GM12878 (cell line): ENCODE results near the gene TSC2. TPM values are rescaled to one million over a fixed set of nuclear protein-coding genes. Genes with fewer than 3 reads are reported as not detected.

ENCODE experiments used
- ATAC-seq: fragments of 200-7000 bp; cut with Tn5 transposase; 3 replicates; pipeline ENCODE4 v1.9.1; 2020; ENCODE audit warnings: mild to moderate bottlenecking, moderate library complexity
- BruUV-seq: library from RNA; stranded (reverse); fragments of 400-500 nt; replicated peaks from 2 replicates; lab custom pipeline; 2021; lab: Mats Ljungman, UMichigan
- CTCF ChIA-PET: fragments of 300-600 bp; sonication (Branson Sonifier 250); formaldehyde crosslinking; extraction: SDS; loops from one replicate; lab custom pipeline; 2021; ENCODE audit warnings: inconsistent platforms; lab: Yijun Ruan, JAX
- POLR2A ChIA-PET: fragments of 350-600 bp; formaldehyde crosslinking; extraction: SDS; loops from one replicate; lab custom pipeline; 2021; ENCODE audit warnings: inconsistent platforms; lab: Charles Lee
- RAD21 ChIA-PET: fragments of 300-600 bp; sonication (Branson Sonifier 250); formaldehyde crosslinking; loops from one replicate; lab custom pipeline; 2023; ENCODE audit warnings: antibody characterized with exemption; ENCODE audit not compliant: unreplicated experiment; lab: Charles Lee
- SMC1A ChIA-PET: fragments of 300-600 bp; sonication (Branson Sonifier 250); formaldehyde crosslinking; loops from one replicate; lab custom pipeline; 2023; ENCODE audit not compliant: unreplicated experiment, uncharacterized antibody; lab: Charles Lee
- DNase-seq: peaks from one replicate; pipeline ENCODE4 v3.0.0-alpha.2; 2011; ENCODE audit warnings: low read depth, low spot score
- FAIRE-seq: peaks from 3 replicates; lab custom pipeline; 2011; peaks lifted over from hg19 to GRCh38; lab: Jason Lieb, UNC
- H2AFZ ChIP-seq: 2 replicates; pipeline ENCODE4 v1.6.0; 2011; ENCODE audit warnings: low read depth, low read length, control low read depth; ENCODE audit not compliant: control insufficient read depth
- H3K27ac ChIP-seq: 2 replicates; pipeline ENCODE4 v1.5.1; 2011; ENCODE audit warnings: control low read depth; ENCODE audit not compliant: control insufficient read depth, insufficient read depth
- H3K27me3 ChIP-seq, 2 experiments: replicated peaks in 1 of 2; 2 replicates each; pipeline versions ENCODE4 v1.6.0 to v1.6.1; 2011; ENCODE audit warnings: low read length in 1 of 2; ENCODE audit not compliant: control insufficient read depth in 2 of 2, insufficient read depth in 2 of 2
- H3K36me3 ChIP-seq, 2 experiments: 2 replicates each; pipeline ENCODE4 v1.5.1; 2011; ENCODE audit warnings: low read length in 1 of 2; ENCODE audit not compliant: control insufficient read depth in 2 of 2, insufficient read depth in 2 of 2
- H3K4me1 ChIP-seq: 2 replicates; pipeline ENCODE4 v1.6.1; 2011; ENCODE audit warnings: mild to moderate bottlenecking, low read length, moderate library complexity, mixed read lengths; ENCODE audit not compliant: control insufficient read depth, insufficient read depth
- H3K4me2 ChIP-seq: 2 replicates; pipeline ENCODE4 v1.6.0; 2011; ENCODE audit warnings: control low read depth; ENCODE audit not compliant: control insufficient read depth, insufficient read depth
- H3K4me3 ChIP-seq: fragments of 200-600 bp; sonication (generic); 2 replicates; pipeline ENCODE4 v1.5.1; 2016
- H3K79me2 ChIP-seq: 2 replicates; pipeline ENCODE4 v1.6.0; 2011; ENCODE audit warnings: low read length; ENCODE audit not compliant: control insufficient read depth, insufficient read depth
- H3K9ac ChIP-seq: 2 replicates; pipeline ENCODE4 v1.8.0; 2011; ENCODE audit warnings: low read length, control low read depth, mixed read lengths; ENCODE audit not compliant: control insufficient read depth, insufficient read depth
- H3K9me3 ChIP-seq: replicated peaks from 3 replicates; pipeline ENCODE4 v1.5.1; 2011; ENCODE audit warnings: mild to moderate bottlenecking, low read length; ENCODE audit not compliant: control insufficient read depth, insufficient read depth
- H4K20me1 ChIP-seq: 2 replicates; pipeline ENCODE4 v1.6.0; 2011; ENCODE audit not compliant: control insufficient read depth, insufficient read depth
- ASH2L ChIP-seq: fragments of 300-600, 200-600 bp; sonication (generic); IDR thresholded peaks from 2 replicates; pipeline ENCODE4 v1.6.1; 2017; ENCODE audit warnings: low read depth, mild to moderate bottlenecking, borderline replicate concordance
- ATF2 ChIP-seq: IDR thresholded peaks from 2 replicates; pipeline ENCODE4 v1.6.1; 2012; ENCODE audit warnings: low read length, inconsistent platforms
- FOS ChIP-seq: IDR thresholded peaks from 3 replicates; pipeline ENCODE4 v1.6.1; 2011; ENCODE audit warnings: borderline replicate concordance; ENCODE audit not compliant: insufficient read length; ENCODE audit errors: extremely low read depth
- HSF1 ChIP-seq: fragments of 150-350 bp; IDR thresholded peaks from 2 replicates; pipeline ENCODE4 v1.6.1; 2014; ENCODE audit warnings: mild to moderate bottlenecking, low read depth, low read length
- IRF3 ChIP-seq: fragments of 450-650 bp; IDR thresholded peaks from 2 replicates; pipeline ENCODE4 v1.6.1; 2014; ENCODE audit warnings: mild to moderate bottlenecking
- STAT3 ChIP-seq: IDR thresholded peaks from 2 replicates; pipeline ENCODE4 v1.6.1; 2011; ENCODE audit warnings: low read depth, low read length, improper control_type of control experiment
- TBL1XR1 ChIP-seq: IDR thresholded peaks from 2 replicates; pipeline ENCODE4 v1.6.1; 2012; ENCODE audit warnings: low read depth, low read length, improper control_type of control experiment
- ZNF24 ChIP-seq: fragments of 450-650 bp; IDR thresholded peaks from 2 replicates; pipeline ENCODE4 v1.6.1; 2017; ENCODE audit warnings: antibody characterized with exemption, mild to moderate bottlenecking
- WGBS: methylation state at CpG from one replicate; pipeline ENCODE4 v1.1.6; 2016; ENCODE audit warnings: low lambda C conversion rate; ENCODE audit not compliant: insufficient replicate concordance, insufficient coverage; ENCODE audit errors: missing lambda C conversion rate; 5-methylcytosine and 5-hydroxymethylcytosine counted together
- in situ Hi-C: fragments of 300-500 bp; cut with MboI; formaldehyde crosslinking; loops from 9 replicates; pipeline ENCODE4 v1.14.3; 2018; ENCODE audit warnings: mixed read lengths
- intact Hi-C: fragments of 100-400 bp; cut with micrococcal nuclease; formaldehyde crosslinking; loops from one replicate; pipeline ENCODE4 v1.14.2; 2022; ENCODE audit not compliant: unreplicated experiment
- polyA plus RNA-seq, 11 experiments: library from polyadenylated mRNA; depleted of rRNA in 4 of 11; unstranded in 6 of 11; stranded (reverse) in 5 of 11; fragments of >200 nt; fragmentation: Nextera tagmentation in 4 of 11; fragmentation: Illumina TruSeq in 1 of 11; extraction: Ambion mirVana in 4 of 11; extraction: Trizol in 1 of 11; gene quantifications; 1 replicate in 1 of 11; 2 replicates in 10 of 11; pipeline versions ENCODE4 v1.2.1 to v1.2.3, GENCODE V29; 2011 to 2016; ENCODE audit warnings: inconsistent platforms in 2 of 11, missing spikeins in 2 of 11, low read depth in 1 of 11
- total RNA-seq, 4 experiments: library from RNA; depleted of rRNA in 3 of 4; stranded (reverse); fragments of >200 nt in 3 of 4; fragmentation: Illumina TruSeq in 1 of 4; extraction: Trizol in 1 of 4; gene quantifications; 2 replicates each; pipeline versions ENCODE4 v1.2.1 to v1.2.3, GENCODE V29; 2013 to 2021

TSC2 gene
- total and polyA plus RNA-seq, 10 of the 15 experiments (the other 5 are each of a cell fraction or from before 2014, with no cell fraction given): 1.6 to 77.0 (median 21.6) TPM

- no peak for TF ChIP-seq IRF3
- no peak for TF ChIP-seq TBL1XR1
- TF ChIP-seq ATF2: no peak
- TF ChIP-seq HSF1: no peak
- TF ChIP-seq ASH2L: no peak
- TF ChIP-seq ZNF24: no peak
Observed at GRCh38 chr16:2015117-2015946, 32.5 kb upstream of the TSC2 start (continued).

- no peak for TF ChIP-seq STAT3
- no peak for TF ChIP-seq FOS
- H3K36me3 ChIP-seq: no peaks in the 10 kb centered on the region
- no peak for FAIRE-seq
- H3K79me2 ChIP-seq: no peaks in the 10 kb centered on the region
- H3K4me1 ChIP-seq: no peaks in the 10 kb centered on the region
- DNase-seq: no peak
- no peak overlapping the region for H3K9ac ChIP-seq
- CTCF ChIA-PET: interaction anchor here (1.2 to 1.8 kb wide), 3 partner anchors 12 to 236 kb away, joined by 3 to 21 read pairs (median 5); partner anchors contain the start of gene ECI1
- H2AFZ ChIP-seq: no peak overlapping the region
- POLR2A ChIA-PET: no interaction called here
- H4K20me1 ChIP-seq: no peaks in the 10 kb centered on the region
- in situ Hi-C loops (loop anchor here (10.0 kb wide), 1 partner anchor 479 kb away; no protein-coding TSS in a partner anchor), intact Hi-C loops (no loop called here)
- H3K4me3 ChIP-seq: no peak overlapping the region
- H3K4me2 ChIP-seq: no peak overlapping the region
- RAD21 ChIA-PET: interaction anchor here (2.4 kb wide), 1 partner anchor 124 kb away, joined by 9 read pairs; no protein-coding TSS in a partner anchor
- WGBS: 80% methylated on average over 7 of the region's 7 CpGs
- H3K27me3 ChIP-seq: peaks cover 3 to 8% of the 10 kb centered on the region in 2 experiments; a peak in 3 of 4 replicates
- no peak for ATAC-seq
- SMC1A ChIA-PET: interaction anchor here (0.5 kb wide), 1 partner anchor 125 kb away, joined by 3 read pairs; no protein-coding TSS in a partner anchor
- no peaks in the 10 kb centered on the region for H3K9me3 ChIP-seq
- H3K27ac ChIP-seq: no peak overlapping the region
- no TSS peak for BruUV-seq
Observed at GRCh38 chr16:2015947-2016208, 31.9 kb upstream of the TSC2 start.
